Endodermal cell (in vitro differentiated cells): ENCODE measurements around the gene IGFBP1. TPM values are rescaled to one million over a fixed set of nuclear protein-coding genes. Genes with fewer than 3 reads are reported as not detected.

Experiments
- DNase-seq: peaks from one replicate; pipeline ENCODE4 v3.0.0-alpha.2; 2017
- H3K27ac ChIP-seq: 2 replicates; pipeline ENCODE4 v1.5.1; 2013; ENCODE audit warnings: mild to moderate bottlenecking, low read depth, low read length, moderate library complexity
- H3K27me3 ChIP-seq: 2 replicates; pipeline ENCODE4 v1.6.1; 2013; ENCODE audit warnings: mild to moderate bottlenecking, low read length, moderate library complexity; ENCODE audit not compliant: insufficient read depth, control insufficient read depth, poor library complexity, severe bottlenecking
- H3K36me3 ChIP-seq: 2 replicates; pipeline ENCODE4 v1.7.0; 2013; ENCODE audit warnings: mild to moderate bottlenecking, low read length, moderate library complexity; ENCODE audit not compliant: control insufficient read depth, insufficient read depth
- H3K4me1 ChIP-seq: one replicate; pipeline ENCODE4 v1.7.0; 2013; ENCODE audit warnings: low read length; ENCODE audit not compliant: control insufficient read depth, insufficient read depth
- H3K4me3 ChIP-seq: 2 replicates; pipeline ENCODE4 v1.5.1; 2013; ENCODE audit warnings: mild to moderate bottlenecking, low read length, moderate library complexity
- H3K9ac ChIP-seq: 2 replicates; pipeline ENCODE4 v1.6.1; 2013; ENCODE audit warnings: mild to moderate bottlenecking, low read length, moderate library complexity; ENCODE audit not compliant: poor library complexity, severe bottlenecking; ENCODE audit errors: extremely low read depth
- H3K9me3 ChIP-seq: 2 replicates; pipeline ENCODE4 v1.6.1; 2013; ENCODE audit warnings: mild to moderate bottlenecking, low read length, moderate library complexity; ENCODE audit not compliant: control insufficient read depth
- H3K27ac Mint-ChIP-seq: 2 replicates; pipeline ENCODE4 v1.8.0; 2020; ENCODE audit warnings: mixed read lengths
- H3K27me3 Mint-ChIP-seq: 2 replicates; pipeline ENCODE4 v1.8.0; 2021; ENCODE audit warnings: mild to moderate bottlenecking, mixed read lengths; ENCODE audit not compliant: insufficient read depth
- H3K36me3 Mint-ChIP-seq: 2 replicates; pipeline ENCODE4 v1.8.0; 2020; ENCODE audit warnings: low read depth, mixed read lengths
- H3K4me1 Mint-ChIP-seq: 2 replicates; pipeline ENCODE4 v1.8.0; 2020; ENCODE audit warnings: mixed read lengths
- H3K4me3 Mint-ChIP-seq: 2 replicates; pipeline ENCODE4 v1.8.0; 2020; ENCODE audit warnings: mild to moderate bottlenecking, moderate library complexity, mixed read lengths
- H3K9me3 Mint-ChIP-seq: 2 replicates; pipeline ENCODE4 v1.8.0; 2020; ENCODE audit warnings: mild to moderate bottlenecking, mixed read lengths
- WGBS, 2 experiments: methylation state at CpG; one replicate each; pipeline versions ENCODE4 v1.1.5 to v1.1.7; 2013; ENCODE audit warnings: missing lambda C conversion rate in 2 of 2, mixed read lengths in 1 of 2; ENCODE audit not compliant: insufficient coverage in 1 of 2, insufficient read length in 1 of 2; 5-methylcytosine and 5-hydroxymethylcytosine counted together
- total RNA-seq, 2 donors: library from RNA; stranded (reverse); fragmentation: NEBNext Ultra II Directional in 1 of 2; extraction: Animal tissue kit (Norgen Biotek cat#: 25700) in 1 of 2; gene quantifications; 2 replicates in 1 of 2; 3 replicates in 1 of 2; pipeline ENCODE4 v1.2.1, GENCODE V29; 2021
- TF ChIP-seq, protein P1 (sequence below): fragments of 200-600 bp; sonication (generic); conservative IDR thresholded peaks from 2 replicates; pipeline ENCODE4 v1.5.0; 2021; ENCODE audit warnings: antibody characterized with exemption, mild to moderate bottlenecking

Gene IGFBP1
- total RNA-seq, 2 donors from 2014 or later = not detected

DNA sequence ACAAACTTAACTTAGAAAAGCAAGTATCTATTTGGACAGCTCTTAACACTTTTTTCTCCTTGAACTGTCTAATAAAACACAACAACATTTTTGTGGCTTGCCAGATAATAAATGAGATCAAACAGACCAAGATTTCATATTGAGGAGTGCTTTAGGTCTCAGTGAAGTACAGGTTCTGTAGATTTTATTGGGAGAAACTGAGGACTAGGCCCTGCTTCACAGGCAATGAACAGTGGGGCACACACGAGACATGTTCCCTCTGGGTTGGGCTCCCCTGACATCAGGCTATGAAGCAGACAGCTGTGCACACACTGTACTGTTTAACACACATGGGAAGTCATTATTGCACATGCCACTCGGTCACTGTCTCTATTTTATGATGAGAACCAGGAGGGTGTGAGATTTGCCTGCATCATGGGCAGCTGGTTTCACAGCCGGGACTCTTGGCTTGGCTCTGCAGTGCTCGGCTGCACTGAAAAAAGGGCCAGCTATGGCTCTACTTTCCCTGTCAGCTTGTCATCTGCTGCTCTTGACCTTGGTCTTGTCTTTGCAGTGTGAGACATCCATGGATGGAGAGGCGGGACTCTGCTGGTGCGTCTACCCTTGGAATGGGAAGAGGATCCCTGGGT is 4.2 kb downstream of the IGFBP1 start:
- H3K27ac Mint-ChIP-seq = no peak overlapping the region
- H3K36me3 Mint-ChIP-seq = no peaks in the 10 kb centered on the region
- peaks cover 8% of the 10 kb centered on the region for H3K4me1 Mint-ChIP-seq
- no peaks in the 10 kb centered on the region for H3K9me3 ChIP-seq
- TF ChIP-seq, protein P1, sequence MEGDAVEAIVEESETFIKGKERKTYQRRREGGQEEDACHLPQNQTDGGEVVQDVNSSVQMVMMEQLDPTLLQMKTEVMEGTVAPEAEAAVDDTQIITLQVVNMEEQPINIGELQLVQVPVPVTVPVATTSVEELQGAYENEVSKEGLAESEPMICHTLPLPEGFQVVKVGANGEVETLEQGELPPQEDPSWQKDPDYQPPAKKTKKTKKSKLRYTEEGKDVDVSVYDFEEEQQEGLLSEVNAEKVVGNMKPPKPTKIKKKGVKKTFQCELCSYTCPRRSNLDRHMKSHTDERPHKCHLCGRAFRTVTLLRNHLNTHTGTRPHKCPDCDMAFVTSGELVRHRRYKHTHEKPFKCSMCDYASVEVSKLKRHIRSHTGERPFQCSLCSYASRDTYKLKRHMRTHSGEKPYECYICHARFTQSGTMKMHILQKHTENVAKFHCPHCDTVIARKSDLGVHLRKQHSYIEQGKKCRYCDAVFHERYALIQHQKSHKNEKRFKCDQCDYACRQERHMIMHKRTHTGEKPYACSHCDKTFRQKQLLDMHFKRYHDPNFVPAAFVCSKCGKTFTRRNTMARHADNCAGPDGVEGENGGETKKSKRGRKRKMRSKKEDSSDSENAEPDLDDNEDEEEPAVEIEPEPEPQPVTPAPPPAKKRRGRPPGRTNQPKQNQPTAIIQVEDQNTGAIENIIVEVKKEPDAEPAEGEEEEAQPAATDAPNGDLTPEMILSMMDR = no peak
- H3K36me3 ChIP-seq = no peaks in the 10 kb centered on the region
- H3K4me3 ChIP-seq = no peak overlapping the region
- peaks cover 62% of the 10 kb centered on the region for H3K27me3 Mint-ChIP-seq
- H3K9me3 Mint-ChIP-seq = no peaks in the 10 kb centered on the region
- DNase-seq = no peak
- no peaks in the 10 kb centered on the region for H3K4me1 ChIP-seq
- 86 to 88% methylated on average over 3 to 6 of the region's 6 CpGs for WGBS, 2 experiments
- no peak overlapping the region for H3K9ac ChIP-seq
- H3K27me3 ChIP-seq = peaks cover 34% of the 10 kb centered on the region
- H3K4me3 Mint-ChIP-seq = no peak overlapping the region
- H3K27ac ChIP-seq = no peak overlapping the region

DNA sequence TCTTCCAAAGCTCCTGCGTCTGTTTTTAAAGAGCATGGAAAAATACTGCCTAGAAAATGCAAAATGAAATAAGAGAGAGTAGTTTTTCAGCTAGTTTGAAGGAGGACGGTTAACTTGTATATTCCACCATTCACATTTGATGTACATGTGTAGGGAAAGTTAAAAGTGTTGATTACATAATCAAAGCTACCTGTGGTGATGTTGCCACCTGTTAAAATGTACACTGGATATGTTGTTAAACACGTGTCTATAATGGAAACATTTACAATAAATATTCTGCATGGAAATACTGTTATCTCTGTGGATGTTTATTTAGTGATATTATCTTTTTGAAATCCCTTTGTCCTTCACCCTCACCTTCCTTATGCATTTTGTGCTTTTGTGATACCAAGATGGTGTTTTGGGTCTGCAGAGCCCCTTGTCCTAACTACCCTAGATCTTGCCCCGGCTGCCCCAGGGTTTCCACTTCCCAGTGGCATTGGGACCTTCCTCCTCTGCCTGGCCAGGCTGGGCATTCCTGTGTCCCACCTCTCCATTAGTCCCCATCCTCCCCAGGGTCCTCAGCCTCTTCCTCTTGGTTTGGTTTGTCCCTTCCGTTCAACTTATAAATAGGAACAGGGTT is 5.2 kb downstream of the IGFBP1 start:
- H3K9me3 ChIP-seq = no peaks in the 10 kb centered on the region
- H3K4me3 ChIP-seq = no peak overlapping the region
- DNase-seq = no peak
- H3K27me3 ChIP-seq = peaks cover 25% of the 10 kb centered on the region
- 89 to 90% methylated on average over 4 to 5 of the region's 5 CpGs for WGBS, 2 experiments
- Mint-ChIP-seq H3K9me3 (no peaks in the 10 kb centered on the region), H3K27ac (no peak overlapping the region), H3K4me3 (no peak overlapping the region), H3K27me3 (peaks cover 52% of the 10 kb centered on the region), H3K36me3 (no peaks in the 10 kb centered on the region), H3K4me1 (no peaks in the 10 kb centered on the region)
- no peak overlapping the region for H3K27ac ChIP-seq
- TF ChIP-seq, protein P1 = no peak
- no peak overlapping the region for H3K9ac ChIP-seq
- no peaks in the 10 kb centered on the region for H3K36me3 ChIP-seq
- H3K4me1 ChIP-seq = no peaks in the 10 kb centered on the region

DNA sequence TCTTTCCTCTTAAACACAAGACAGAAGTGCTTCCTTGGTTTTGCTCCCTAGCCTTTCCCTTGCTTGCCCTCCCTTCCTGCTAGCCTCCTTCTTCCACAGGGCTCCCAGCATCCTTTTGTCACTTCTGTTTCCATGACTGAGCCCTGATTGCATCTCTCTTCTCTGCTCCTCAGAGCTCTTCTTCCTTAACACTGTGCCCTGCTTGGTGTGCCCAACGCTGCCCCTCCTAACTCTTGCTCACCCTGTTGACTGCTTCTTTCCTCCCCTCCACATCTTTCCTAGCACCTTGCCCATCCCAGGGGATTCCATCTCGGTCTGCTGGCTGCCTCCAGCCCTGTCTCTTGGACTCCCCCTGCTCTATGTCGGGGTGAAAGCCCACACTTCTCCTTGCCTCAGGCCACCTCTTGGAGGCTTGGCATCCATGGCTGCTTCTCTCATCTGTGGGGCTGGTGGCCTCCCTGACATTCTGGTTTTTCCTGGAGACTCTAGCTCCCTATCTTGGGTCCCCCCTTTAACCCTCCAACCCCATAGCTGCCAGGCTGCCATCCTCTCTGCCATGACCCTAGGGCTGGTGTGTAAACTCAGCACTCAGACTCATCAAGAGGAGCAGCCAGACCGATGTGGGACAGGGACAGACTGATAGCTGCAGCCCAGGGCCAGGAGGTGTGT is 5.8 kb downstream of the IGFBP1 start:
- Mint-ChIP-seq H3K4me3 (no peak overlapping the region), H3K27me3 (peaks cover 46% of the 10 kb centered on the region), H3K36me3 (no peaks in the 10 kb centered on the region), H3K27ac (no peak overlapping the region), H3K4me1 (no peaks in the 10 kb centered on the region), H3K9me3 (no peaks in the 10 kb centered on the region)
- no peaks in the 10 kb centered on the region for H3K9me3 ChIP-seq
- no peaks in the 10 kb centered on the region for H3K36me3 ChIP-seq
- peaks cover 18% of the 10 kb centered on the region for H3K27me3 ChIP-seq
- no peak overlapping the region for H3K9ac ChIP-seq
- TF ChIP-seq, protein P1 = no peak
- H3K27ac ChIP-seq = no peak overlapping the region
- H3K4me1 ChIP-seq = no peaks in the 10 kb centered on the region
- WGBS, 2 experiments = 83 to 88% methylated on average over 4 of the region's 4 CpGs
- H3K4me3 ChIP-seq = no peak overlapping the region
- no peak for DNase-seq
